Mesendoderm (in vitro differentiated cells): Measurements from ENCODE around the gene MFNG.
"Not testable (repeated sequence)": the region's sequence is repeated elsewhere in the genome, so short reads cannot be mapped to it uniquely, and the experiment has no call there.

Experiments
- DNase-seq: peaks from one replicate; pipeline ENCODE4 v3.0.0; 2013
- H2AK5ac ChIP-seq: 2 replicates; pipeline ENCODE4 v1.6.1; 2013; ENCODE audit warnings: low read length, inconsistent platforms
- H2BK120ac ChIP-seq: 2 replicates; pipeline ENCODE4 v1.6.1; 2013; ENCODE audit warnings: low read depth, mild to moderate bottlenecking, low read length, moderate library complexity, mixed read lengths
- H2BK15ac ChIP-seq: replicated peaks from 2 replicates; pipeline ENCODE4 v1.6.1; 2013; ENCODE audit warnings: low read depth, mild to moderate bottlenecking, moderate library complexity
- H2BK5ac ChIP-seq: 2 replicates; pipeline ENCODE4 v1.6.1; 2013; ENCODE audit warnings: low read length, inconsistent platforms
- H3K18ac ChIP-seq: 2 replicates; pipeline ENCODE4 v1.6.1; 2013; ENCODE audit warnings: mild to moderate bottlenecking, low read length, mixed read lengths
- H3K23ac ChIP-seq: one replicate; pipeline ENCODE4 v1.6.1; 2013; ENCODE audit warnings: low read length
- H3K27ac ChIP-seq: 2 replicates; pipeline ENCODE4 v1.5.1; 2013; ENCODE audit warnings: low read depth, mild to moderate bottlenecking, inconsistent platforms, low read length, moderate library complexity
- H3K27me3 ChIP-seq: 2 replicates; pipeline ENCODE4 v1.6.1; 2013; ENCODE audit warnings: low read length, control low read depth, mild to moderate bottlenecking, inconsistent platforms; ENCODE audit not compliant: insufficient read depth, poor library complexity
- H3K36me3 ChIP-seq: 2 replicates; pipeline ENCODE4 v1.6.1; 2013; ENCODE audit warnings: low read length, inconsistent platforms; ENCODE audit not compliant: control insufficient read depth, insufficient read depth
- H3K4ac ChIP-seq: one replicate; pipeline ENCODE4 v1.6.1; 2013; ENCODE audit warnings: low read depth, mild to moderate bottlenecking, low read length, moderate library complexity
- H3K4me1 ChIP-seq: 2 replicates; pipeline ENCODE4 v1.6.1; 2013; ENCODE audit warnings: low read depth, low read length, inconsistent platforms; ENCODE audit not compliant: control insufficient read depth
- H3K4me2 ChIP-seq: 2 replicates; pipeline ENCODE4 v1.6.1; 2013; ENCODE audit warnings: low read length
- H3K4me3 ChIP-seq: 2 replicates; pipeline ENCODE4 v1.5.1; 2013; ENCODE audit warnings: mild to moderate bottlenecking, low read length
- H3K56ac ChIP-seq: one replicate; pipeline ENCODE4 v1.6.1; 2013; ENCODE audit warnings: low read length
- H3K79me1 ChIP-seq: 2 replicates; pipeline ENCODE4 v1.6.1; 2013; ENCODE audit warnings: low read length, inconsistent platforms
- H3K79me2 ChIP-seq: 2 replicates; pipeline ENCODE4 v1.6.1; 2013; ENCODE audit warnings: mild to moderate bottlenecking, low read length; ENCODE audit not compliant: control insufficient read depth, insufficient read depth
- H3K9ac ChIP-seq: 2 replicates; pipeline ENCODE4 v1.6.1; 2013; ENCODE audit warnings: low read length, inconsistent platforms
- H4K5ac ChIP-seq: one replicate; pipeline ENCODE4 v1.6.1; 2013; ENCODE audit warnings: low read length
- H4K8ac ChIP-seq: one replicate; pipeline ENCODE4 v1.6.1; 2013; ENCODE audit warnings: low read depth, mild to moderate bottlenecking, control low read depth, low read length, moderate library complexity
- WGBS: extraction: QIAGEN DNeasy Blood & Tissue Kit; methylation state at CpG from one replicate; pipeline ENCODE4 v1.1.7; 2013; ENCODE audit warnings: low lambda C conversion rate, missing lambda C conversion rate; ENCODE audit not compliant: insufficient coverage; ENCODE audit errors: extremely low coverage; 5-methylcytosine and 5-hydroxymethylcytosine counted together

The MFNG gene

DNA sequence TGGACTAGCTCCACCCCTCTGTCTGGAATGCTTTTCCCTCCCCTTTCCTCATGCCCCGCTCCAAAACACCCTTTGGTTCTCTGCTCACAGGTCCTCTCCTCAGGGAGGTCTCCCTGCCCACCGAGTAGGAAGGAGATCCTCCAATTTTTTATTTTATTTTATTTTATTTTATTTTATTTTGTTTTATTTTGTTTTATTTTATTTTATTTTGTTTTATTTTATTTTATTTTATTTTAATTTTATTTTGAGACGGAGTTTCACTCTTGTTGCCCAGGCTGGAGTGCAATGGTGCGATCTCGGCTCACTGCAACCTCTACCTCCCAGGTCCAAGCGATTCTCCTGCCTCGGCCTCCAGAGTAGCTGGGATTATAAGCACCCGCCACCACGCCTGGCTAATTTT is 41.8 kb upstream of the MFNG start:
- not testable (repeated sequence) for H3K27ac ChIP-seq, DNase-seq, H3K23ac ChIP-seq, H3K9ac ChIP-seq, H2AK5ac ChIP-seq, H3K79me2 ChIP-seq, H3K36me3 ChIP-seq, H3K4me2 ChIP-seq, H3K4ac ChIP-seq, H4K5ac ChIP-seq, H4K8ac ChIP-seq, H3K27me3 ChIP-seq, H2BK15ac ChIP-seq, H3K18ac ChIP-seq, H2BK5ac ChIP-seq, H3K4me1 ChIP-seq, H3K56ac ChIP-seq, H3K79me1 ChIP-seq, H2BK120ac ChIP-seq, H3K4me3 ChIP-seq
- WGBS: no CpG with 5 or more reads among the region's 9 CpGs

DNA sequence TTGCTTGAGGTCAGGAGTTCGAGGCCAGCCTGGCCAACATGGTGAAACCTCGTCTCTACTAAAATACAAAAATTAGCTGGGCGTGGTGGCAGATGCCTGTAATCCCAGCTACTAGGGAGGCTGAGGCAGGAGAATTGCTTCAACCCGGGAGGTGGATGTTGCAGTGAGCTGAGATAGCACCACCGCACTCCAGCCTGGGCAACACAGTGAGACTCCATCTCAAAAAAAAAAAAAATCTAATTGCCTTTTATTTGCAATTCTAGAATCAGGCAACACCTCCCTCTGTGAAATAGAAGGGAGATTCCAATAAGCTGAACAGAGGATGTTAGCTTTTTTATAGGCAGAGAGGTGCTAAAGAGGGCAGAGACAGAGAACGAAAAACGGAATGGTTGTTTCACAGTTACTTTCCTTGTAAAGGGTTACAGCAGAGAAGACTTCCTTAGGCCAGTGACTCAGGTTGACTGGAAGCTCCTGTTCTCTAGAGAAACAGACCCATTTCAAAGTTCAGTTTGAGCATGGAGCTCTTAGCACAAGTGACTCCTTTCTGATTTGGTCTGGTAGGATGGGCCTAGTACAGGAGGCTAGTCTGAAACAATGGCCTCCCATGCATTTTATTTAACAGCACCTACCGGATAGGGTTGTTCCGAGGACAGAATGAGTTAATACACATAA is 41.0 kb upstream of the MFNG start:
- not testable (repeated sequence) for H4K5ac ChIP-seq, H3K36me3 ChIP-seq, H2AK5ac ChIP-seq, H3K4me1 ChIP-seq, H3K79me1 ChIP-seq, H4K8ac ChIP-seq, H2BK120ac ChIP-seq, H3K79me2 ChIP-seq, H2BK5ac ChIP-seq, H3K4me3 ChIP-seq, H2BK15ac ChIP-seq, H3K23ac ChIP-seq, H3K9ac ChIP-seq, H3K27me3 ChIP-seq, H3K4me2 ChIP-seq, H3K4ac ChIP-seq, H3K18ac ChIP-seq, H3K56ac ChIP-seq, DNase-seq, H3K27ac ChIP-seq
- no CpG with 5 or more reads among the region's 9 CpGs for WGBS

DNA sequence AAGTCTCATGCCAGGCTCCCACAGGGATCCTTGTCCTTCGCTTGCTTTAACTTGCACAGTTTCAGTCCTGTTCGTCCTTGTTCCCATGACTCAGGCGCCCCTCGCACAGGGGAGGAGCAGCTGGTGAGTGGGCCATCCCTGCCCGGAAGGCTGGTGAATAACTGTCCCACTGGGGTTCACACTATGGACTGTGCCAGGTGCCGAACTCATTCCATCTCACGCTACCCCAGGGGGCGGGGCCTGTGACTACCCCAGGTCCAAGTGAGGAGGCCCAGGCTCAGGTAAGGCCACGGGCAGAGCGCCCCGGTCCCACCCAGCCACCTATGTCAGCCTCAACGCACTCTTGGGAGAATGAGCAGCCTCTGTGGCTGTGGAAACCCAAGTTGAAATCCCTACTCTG is 40.2 kb upstream of the MFNG start:
- Histone ChIP-seq H3K23ac (no peak overlapping the region), H3K27ac (no peak overlapping the region), H3K79me2 (no peaks in the 10 kb centered on the region)

DNA sequence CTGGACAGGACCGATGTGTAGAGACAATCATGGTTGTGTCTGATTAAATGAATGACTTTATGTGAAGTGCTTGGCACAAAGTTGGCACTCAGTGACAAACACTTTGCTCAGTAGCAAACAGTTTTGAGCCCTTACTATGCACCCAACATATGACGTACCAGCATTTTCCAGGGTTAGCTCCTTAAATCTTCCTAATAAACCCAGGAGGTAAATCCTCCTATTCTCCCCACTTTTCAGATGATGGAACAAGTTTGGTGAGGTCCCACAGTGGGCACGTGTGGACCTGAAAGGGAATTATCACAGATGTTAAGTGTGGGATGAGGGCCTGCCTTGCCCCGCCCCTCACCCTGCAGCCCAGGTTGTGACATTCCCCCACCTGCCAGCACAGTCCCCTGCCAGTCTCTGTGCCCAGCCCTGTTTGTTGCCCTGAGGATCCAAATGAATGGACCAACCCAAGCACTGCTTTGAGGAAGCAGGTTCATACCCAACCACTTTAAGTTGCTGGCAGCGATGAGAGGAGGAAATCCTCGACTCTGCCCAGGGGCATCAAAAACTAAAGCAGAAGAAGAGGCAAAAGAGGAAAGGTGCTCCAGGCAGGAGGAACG is 39.7 kb upstream of the MFNG start:
- Histone ChIP-seq H3K4me2 (no peak overlapping the region), H3K4ac (no peak overlapping the region), H3K4me3 (no peak overlapping the region), H3K79me1 (no peaks in the 10 kb centered on the region), H3K23ac (no peak overlapping the region), H3K36me3 (no peaks in the 10 kb centered on the region), H2AK5ac (no peak overlapping the region), H2BK5ac (no peak overlapping the region), H3K56ac (no peak overlapping the region), H2BK120ac (no peak overlapping the region), H2BK15ac (no peak overlapping the region), H3K18ac (no peak overlapping the region), H3K27ac (no peak overlapping the region), H3K79me2 (no peaks in the 10 kb centered on the region), H4K5ac (no peak overlapping the region), H4K8ac (no peak overlapping the region), H3K27me3 (no peaks in the 10 kb centered on the region), H3K4me1 (no peaks in the 10 kb centered on the region), H3K9ac (no peak overlapping the region)
- DNase-seq: no peak
- WGBS: no CpG with 5 or more reads among the region's 7 CpGs

More for the DNA sequence above, 40.2 kb upstream of the MFNG start:
- H2AK5ac ChIP-seq: no peak overlapping the region
- H4K8ac ChIP-seq: no peak overlapping the region
- no peak overlapping the region for H2BK5ac ChIP-seq
- no peak overlapping the region for H2BK15ac ChIP-seq
- H3K18ac ChIP-seq: no peak overlapping the region
- WGBS: no CpG with 5 or more reads among the region's 12 CpGs
- no peak overlapping the region for H3K4me3 ChIP-seq
- no peaks in the 10 kb centered on the region for H3K79me1 ChIP-seq
- H3K27me3 ChIP-seq: no peaks in the 10 kb centered on the region
- no peak overlapping the region for H3K4me2 ChIP-seq
- no peaks in the 10 kb centered on the region for H3K36me3 ChIP-seq
- H3K9ac ChIP-seq: no peak overlapping the region
- no peak for DNase-seq
- no peak overlapping the region for H3K56ac ChIP-seq
- H3K4me1 ChIP-seq: no peaks in the 10 kb centered on the region
- H3K4ac ChIP-seq: no peak overlapping the region
- no peak overlapping the region for H2BK120ac ChIP-seq
- no peak overlapping the region for H4K5ac ChIP-seq

DNA sequence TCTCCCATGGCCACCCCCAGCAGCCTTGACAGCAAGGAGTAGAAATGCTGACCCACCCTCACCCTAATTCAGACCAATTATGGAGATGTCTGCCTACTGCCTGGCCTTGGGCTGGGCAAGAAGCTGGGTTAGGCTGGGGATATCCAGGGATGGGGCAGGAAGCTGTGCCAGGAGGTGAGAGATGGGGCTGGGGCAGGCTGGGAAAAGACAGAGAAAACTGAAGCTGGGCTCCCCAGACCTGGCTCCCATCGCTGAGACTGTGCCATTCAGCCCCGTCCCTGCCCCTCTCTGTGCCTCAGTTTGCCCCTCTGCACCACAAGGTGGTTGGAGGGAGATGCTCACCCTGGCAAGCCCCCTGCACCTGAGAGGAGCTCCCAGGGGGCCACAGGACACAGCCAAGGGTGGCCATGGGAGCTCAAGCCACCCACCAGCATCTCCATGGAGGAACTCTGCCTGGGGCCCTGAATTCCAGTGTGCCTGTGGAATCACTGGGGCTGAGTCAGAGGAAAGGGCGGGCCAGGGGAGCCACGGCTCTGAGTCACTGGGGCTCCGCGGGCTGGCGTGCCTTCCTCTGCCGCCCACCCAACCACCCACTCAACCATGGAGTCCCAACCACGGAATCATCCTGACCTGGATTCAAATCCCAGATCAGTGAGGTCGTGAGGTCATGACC is 39.0 kb upstream of the MFNG start:
- DNase-seq: peak; percentile 56

More for the DNA sequence above, 39.0 kb upstream of the MFNG start:
- WGBS: no CpG with 5 or more reads among the region's 10 CpGs
- Histone ChIP-seq H2BK5ac (no peak overlapping the region), H3K27ac (no peak overlapping the region), H3K4me1 (no peaks in the 10 kb centered on the region), H3K4ac (no peak overlapping the region), H4K5ac (no peak overlapping the region), H2BK120ac (no peak overlapping the region), H2AK5ac (no peak overlapping the region), H3K18ac (no peak overlapping the region), H3K9ac (no peak overlapping the region), H3K27me3 (no peaks in the 10 kb centered on the region), H3K23ac (no peak overlapping the region), H3K36me3 (no peaks in the 10 kb centered on the region), H3K79me1 (no peaks in the 10 kb centered on the region), H4K8ac (no peak overlapping the region), H3K4me2 (no peak overlapping the region), H3K56ac (no peak overlapping the region), H2BK15ac (no peak overlapping the region), H3K79me2 (no peaks in the 10 kb centered on the region), H3K4me3 (no peak overlapping the region)
